GM12873 (cell line): ENCODE results near the gene SLC6A8.

Source experiments
- TF ChIP-seq, protein P1 (sequence below): IDR thresholded peaks from 2 replicates; pipeline ENCODE4 v1.5.1; 2012; ENCODE audit warnings: low read depth, mild to moderate bottlenecking, moderate library complexity, low read length, control low read depth; ENCODE audit not compliant: insufficient read depth; ENCODE audit errors: missing control alignments

SLC6A8 gene

GRCh38 chrX:153696100-153696499 is 8.4 kb downstream of the SLC6A8 start:
- TF ChIP-seq, protein P1, sequence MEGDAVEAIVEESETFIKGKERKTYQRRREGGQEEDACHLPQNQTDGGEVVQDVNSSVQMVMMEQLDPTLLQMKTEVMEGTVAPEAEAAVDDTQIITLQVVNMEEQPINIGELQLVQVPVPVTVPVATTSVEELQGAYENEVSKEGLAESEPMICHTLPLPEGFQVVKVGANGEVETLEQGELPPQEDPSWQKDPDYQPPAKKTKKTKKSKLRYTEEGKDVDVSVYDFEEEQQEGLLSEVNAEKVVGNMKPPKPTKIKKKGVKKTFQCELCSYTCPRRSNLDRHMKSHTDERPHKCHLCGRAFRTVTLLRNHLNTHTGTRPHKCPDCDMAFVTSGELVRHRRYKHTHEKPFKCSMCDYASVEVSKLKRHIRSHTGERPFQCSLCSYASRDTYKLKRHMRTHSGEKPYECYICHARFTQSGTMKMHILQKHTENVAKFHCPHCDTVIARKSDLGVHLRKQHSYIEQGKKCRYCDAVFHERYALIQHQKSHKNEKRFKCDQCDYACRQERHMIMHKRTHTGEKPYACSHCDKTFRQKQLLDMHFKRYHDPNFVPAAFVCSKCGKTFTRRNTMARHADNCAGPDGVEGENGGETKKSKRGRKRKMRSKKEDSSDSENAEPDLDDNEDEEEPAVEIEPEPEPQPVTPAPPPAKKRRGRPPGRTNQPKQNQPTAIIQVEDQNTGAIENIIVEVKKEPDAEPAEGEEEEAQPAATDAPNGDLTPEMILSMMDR: no peak

GRCh38 chrX:153697924-153698865 is 10.5 kb downstream of the SLC6A8 start:
- TF ChIP-seq, protein P1: no peak

GRCh38 chrX:153700376-153700945 is 12.7 kb downstream of the SLC6A8 start:
- TF ChIP-seq, protein P1: no peak

DNA sequence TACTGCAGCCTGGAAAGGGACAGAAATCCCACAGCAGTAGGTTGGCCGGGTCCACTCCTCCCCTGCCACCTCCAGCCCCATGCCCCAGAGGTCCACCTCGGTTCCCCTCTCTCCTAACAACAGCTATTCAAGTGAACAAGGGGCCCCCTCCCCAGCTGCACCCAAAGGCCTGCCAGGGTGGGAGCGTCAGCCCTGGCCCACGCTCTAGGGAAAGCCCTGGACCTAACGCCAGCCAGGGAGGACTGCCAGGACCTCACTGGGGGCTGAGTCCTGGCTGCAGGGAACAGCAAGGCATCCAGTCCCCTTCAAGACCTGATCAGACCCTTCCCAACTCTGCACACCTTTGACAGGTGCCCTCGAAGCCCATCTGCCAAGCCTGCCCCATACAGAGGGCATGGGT is 13.2 kb downstream of the SLC6A8 start:
- TF ChIP-seq, protein P1: no peak

DNA sequence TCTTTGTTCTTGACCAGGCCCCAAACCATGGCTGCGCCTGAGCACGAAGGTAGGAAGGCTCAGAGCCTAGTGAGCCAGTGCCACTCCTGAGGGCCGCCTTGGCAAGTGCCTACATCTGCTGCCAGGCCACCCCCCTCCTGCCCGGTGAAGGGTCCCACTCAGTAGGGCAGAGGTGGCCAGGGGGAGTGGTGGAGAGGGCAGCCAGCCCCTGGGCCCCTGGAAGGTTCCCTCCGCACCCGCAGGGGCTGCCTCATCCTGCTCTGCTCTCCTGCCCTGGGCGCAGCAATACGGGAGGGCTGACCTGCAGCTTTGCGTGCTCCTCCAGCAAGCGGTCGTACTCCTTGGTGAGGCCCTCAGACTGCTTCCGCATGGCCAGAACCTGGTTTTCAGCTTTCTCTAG is 14.0 kb downstream of the SLC6A8 start:
- TF ChIP-seq, protein P1: no peak

GRCh38 chrX:153702336-153703035 is 14.8 kb downstream of the SLC6A8 start:
- TF ChIP-seq, protein P1: no peak

DNA sequence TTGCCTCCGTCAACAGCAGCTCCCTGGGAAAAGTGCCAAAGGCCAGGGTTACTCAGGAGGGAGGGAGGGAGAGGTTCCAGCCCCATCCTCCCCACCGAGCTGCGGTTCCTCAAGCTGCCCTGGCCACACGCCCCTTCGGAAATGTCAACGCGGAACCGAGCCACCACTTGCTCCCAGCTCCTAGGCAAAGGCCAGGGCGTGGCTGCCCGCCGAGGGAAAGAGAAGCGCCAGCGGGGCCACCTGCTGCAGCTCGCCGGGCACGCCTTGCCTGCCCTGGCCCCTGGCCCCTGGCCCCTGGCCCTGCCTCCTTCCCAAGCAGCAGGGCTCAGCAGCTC is 15.3 kb downstream of the SLC6A8 start:
- TF ChIP-seq, protein P1: no peak
